ENCODE measurements around the gene FHIT.
"Not testable (repeated sequence)": the region's sequence is repeated elsewhere in the genome, so short reads cannot be mapped to it uniquely, and the experiment has no call there.

Gene FHIT

GRCh38 chr3:61087465-61087864, 163.8 kb downstream of the FHIT start:
- H3K27ac ChIP-seq (ENCODE audit: low read depth, low read length), result no peak overlapping the region
- no peaks in the 10 kb centered on the region for H3K27me3 ChIP-seq (ENCODE audit: control insufficient read depth, insufficient read depth, low read length)
- no peak overlapping the region for H3K9ac ChIP-seq (ENCODE audit: low read length)
- no peak overlapping the region for H3K4me3 ChIP-seq (ENCODE audit: low read length)
- no peaks in the 10 kb centered on the region for H3K36me3 ChIP-seq (ENCODE audit: control insufficient read depth, insufficient read depth, low read length)
- H3K4me1 ChIP-seq (ENCODE audit: control insufficient read depth, insufficient read depth, low read length), result no peaks in the 10 kb centered on the region

DNA sequence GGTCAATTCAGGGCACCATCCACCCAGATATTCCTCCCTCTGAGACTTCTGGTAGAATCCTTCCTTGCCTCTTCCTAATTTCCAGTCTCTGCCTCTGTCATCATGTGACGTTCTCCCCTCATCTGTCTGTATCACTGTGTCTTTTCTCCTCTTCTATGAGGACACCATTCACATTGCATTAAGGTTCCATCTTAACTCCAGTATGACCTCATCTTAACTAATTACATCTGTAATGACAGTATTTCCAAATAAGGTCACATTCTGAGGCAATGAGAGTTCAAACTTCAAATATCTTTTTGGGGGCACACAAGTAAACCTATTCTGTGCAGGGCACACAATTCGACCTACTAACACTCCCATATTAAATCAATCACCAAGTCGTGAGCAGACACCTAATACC, 169.7 kb downstream of the FHIT start:
- no peaks in the 10 kb centered on the region for H3K36me3 ChIP-seq (ENCODE audit: control insufficient read depth, insufficient read depth, low read length)
- no peak overlapping the region for H3K4me3 ChIP-seq (ENCODE audit: low read length)

GRCh38 chr3:61080737-61081445, 170.4 kb downstream of the FHIT start:
- Histone ChIP-seq H3K27me3 (ENCODE audit: control insufficient read depth, insufficient read depth, low read length) (no peaks in the 10 kb centered on the region), H3K27ac (ENCODE audit: low read depth, low read length) (no peak overlapping the region), H3K4me1 (ENCODE audit: control insufficient read depth, insufficient read depth, low read length) (no peaks in the 10 kb centered on the region), H3K36me3 (ENCODE audit: control insufficient read depth, insufficient read depth, low read length) (no peaks in the 10 kb centered on the region), H3K4me3 (ENCODE audit: low read length) (no peak overlapping the region), H3K9ac (ENCODE audit: low read length) (no peak overlapping the region)

More for the DNA sequence above, 169.7 kb downstream of the FHIT start:
- H3K27ac ChIP-seq (ENCODE audit: low read depth, low read length), result no peak overlapping the region
- no peak overlapping the region for H3K9ac ChIP-seq (ENCODE audit: low read length)
- no peaks in the 10 kb centered on the region for H3K4me1 ChIP-seq (ENCODE audit: control insufficient read depth, insufficient read depth, low read length)
- no peaks in the 10 kb centered on the region for H3K27me3 ChIP-seq (ENCODE audit: control insufficient read depth, insufficient read depth, low read length)

DNA sequence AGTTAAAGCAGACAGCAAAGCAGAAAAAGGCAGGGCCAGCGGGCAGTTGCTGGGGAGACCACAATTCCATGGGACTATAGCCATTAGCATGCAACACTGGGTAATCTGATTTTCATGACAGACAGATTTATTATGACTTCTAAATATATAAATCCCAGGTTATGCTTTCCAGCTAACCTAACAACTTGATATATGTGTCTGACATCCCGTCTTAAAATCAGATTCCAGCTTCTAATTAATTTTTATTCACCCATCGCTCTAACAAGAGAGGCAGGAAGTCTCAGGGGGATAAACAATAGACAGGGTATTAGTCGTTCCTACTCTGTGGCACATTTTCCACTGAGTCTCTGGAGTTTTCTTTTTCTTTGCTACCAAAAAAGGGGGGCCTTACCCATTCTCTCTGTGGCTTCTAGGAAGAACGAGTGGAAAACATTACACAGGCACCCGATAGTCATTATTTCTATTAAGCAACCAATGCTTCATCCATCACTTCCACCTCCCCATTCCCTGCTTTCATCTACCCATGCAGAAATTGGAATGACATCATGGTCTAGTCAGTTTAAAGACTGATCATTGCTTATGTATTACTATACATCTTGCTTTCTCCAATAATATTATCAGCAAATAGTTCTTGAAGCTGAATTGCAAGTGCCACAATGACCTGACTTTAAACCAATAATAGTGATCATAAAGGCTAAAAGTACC, 173.1 kb downstream of the FHIT start:
- H3K9ac ChIP-seq (ENCODE audit: low read length), result no peak overlapping the region
- no peak overlapping the region for H3K4me3 ChIP-seq (ENCODE audit: low read length)
- no peaks in the 10 kb centered on the region for H3K36me3 ChIP-seq (ENCODE audit: control insufficient read depth, insufficient read depth, low read length)
- H3K4me1 ChIP-seq (ENCODE audit: control insufficient read depth, insufficient read depth, low read length), result no peaks in the 10 kb centered on the region
- H3K27ac ChIP-seq (ENCODE audit: low read depth, low read length), result no peak overlapping the region
- no peaks in the 10 kb centered on the region for H3K27me3 ChIP-seq (ENCODE audit: control insufficient read depth, insufficient read depth, low read length)

DNA sequence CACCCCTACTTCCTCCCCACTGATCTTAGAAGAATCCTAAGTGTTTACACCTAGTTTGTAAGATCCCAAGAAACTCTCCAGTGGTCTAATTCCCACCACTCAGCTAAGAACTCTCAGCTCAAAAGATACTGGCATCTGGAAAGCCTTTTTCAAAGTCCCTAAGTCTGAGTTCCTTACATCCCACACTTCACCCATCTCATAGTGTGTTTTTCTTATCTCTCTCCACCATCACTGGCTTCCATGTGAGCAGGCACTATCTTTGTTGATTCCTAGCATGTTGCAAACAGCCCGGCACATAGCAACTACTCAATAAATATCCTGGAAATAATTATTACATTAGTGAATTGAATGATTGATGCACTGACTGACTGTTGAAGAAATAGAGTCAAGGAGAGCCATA, 173.7 kb downstream of the FHIT start:
- Histone ChIP-seq H3K9ac (ENCODE audit: low read length) (no peak overlapping the region), H3K4me3 (ENCODE audit: low read length) (no peak overlapping the region), H3K36me3 (ENCODE audit: control insufficient read depth, insufficient read depth, low read length) (no peaks in the 10 kb centered on the region), H3K4me1 (ENCODE audit: control insufficient read depth, insufficient read depth, low read length) (no peaks in the 10 kb centered on the region), H3K27ac (ENCODE audit: low read depth, low read length) (no peak overlapping the region), H3K27me3 (ENCODE audit: control insufficient read depth, insufficient read depth, low read length) (no peaks in the 10 kb centered on the region)

DNA sequence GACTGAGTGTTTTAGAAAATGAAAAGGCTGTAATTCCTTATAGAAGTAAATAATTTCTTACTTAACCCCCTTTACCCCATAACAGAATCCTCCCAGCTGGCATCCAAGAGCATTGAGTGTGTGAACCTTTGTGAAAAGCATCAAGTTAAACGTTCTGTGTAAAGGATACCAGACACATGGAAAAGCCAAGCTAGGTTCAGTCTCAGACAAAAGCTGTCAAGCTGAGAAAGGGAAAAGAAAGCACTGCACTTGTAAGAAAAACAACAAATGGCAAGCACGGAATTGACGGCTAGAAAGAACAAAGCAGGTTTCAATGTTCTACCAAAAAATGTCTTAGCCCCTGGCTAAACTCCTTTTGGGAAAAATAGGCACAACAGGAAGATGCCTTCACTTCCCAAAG, 176.5 kb downstream of the FHIT start:
- Histone ChIP-seq H3K9ac (ENCODE audit: low read length) (no peak overlapping the region), H3K27ac (ENCODE audit: low read depth, low read length) (no peak overlapping the region), H3K27me3 (ENCODE audit: control insufficient read depth, insufficient read depth, low read length) (no peaks in the 10 kb centered on the region), H3K4me1 (ENCODE audit: control insufficient read depth, insufficient read depth, low read length) (no peaks in the 10 kb centered on the region), H3K36me3 (ENCODE audit: control insufficient read depth, insufficient read depth, low read length) (no peaks in the 10 kb centered on the region), H3K4me3 (ENCODE audit: low read length) (no peak overlapping the region)

GRCh38 chr3:61073566-61074165, 177.6 kb downstream of the FHIT start:
- H3K36me3 ChIP-seq (ENCODE audit: control insufficient read depth, insufficient read depth, low read length), result no peaks in the 10 kb centered on the region
- H3K4me3 ChIP-seq (ENCODE audit: low read length), result no peak overlapping the region
- H3K4me1 ChIP-seq (ENCODE audit: control insufficient read depth, insufficient read depth, low read length), result no peaks in the 10 kb centered on the region
- H3K9ac ChIP-seq (ENCODE audit: low read length), result no peak overlapping the region
- no peaks in the 10 kb centered on the region for H3K27me3 ChIP-seq (ENCODE audit: control insufficient read depth, insufficient read depth, low read length)
- no peak overlapping the region for H3K27ac ChIP-seq (ENCODE audit: low read depth, low read length)

DNA sequence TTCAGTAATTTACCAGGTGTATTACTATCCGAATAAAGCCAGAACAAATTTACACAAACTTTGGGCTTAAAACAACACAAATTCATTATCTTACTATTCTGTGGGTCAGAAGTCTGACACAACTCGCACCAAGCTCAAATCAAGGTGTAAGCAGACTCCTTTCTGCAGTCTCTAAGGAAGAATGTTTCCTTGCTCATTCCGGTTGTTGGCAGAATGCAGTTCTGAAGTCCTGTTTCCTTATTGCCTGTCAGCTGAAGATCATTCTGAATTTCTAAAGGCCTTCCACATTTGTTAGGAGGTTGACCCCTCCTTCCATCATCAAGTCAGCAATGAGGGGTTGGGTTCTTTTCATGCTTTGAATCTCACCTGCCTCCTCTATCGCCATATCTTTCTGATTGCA, 183.2 kb downstream of the FHIT start:
- Histone ChIP-seq H3K27me3 (ENCODE audit: control insufficient read depth, insufficient read depth, low read length) (no peaks in the 10 kb centered on the region), H3K4me3 (ENCODE audit: low read length) (no peak overlapping the region), H3K36me3 (ENCODE audit: control insufficient read depth, insufficient read depth, low read length) (no peaks in the 10 kb centered on the region), H3K4me1 (ENCODE audit: control insufficient read depth, insufficient read depth, low read length) (no peaks in the 10 kb centered on the region), H3K27ac (ENCODE audit: low read depth, low read length) (no peak overlapping the region), H3K9ac (ENCODE audit: low read length) (no peak overlapping the region)

DNA sequence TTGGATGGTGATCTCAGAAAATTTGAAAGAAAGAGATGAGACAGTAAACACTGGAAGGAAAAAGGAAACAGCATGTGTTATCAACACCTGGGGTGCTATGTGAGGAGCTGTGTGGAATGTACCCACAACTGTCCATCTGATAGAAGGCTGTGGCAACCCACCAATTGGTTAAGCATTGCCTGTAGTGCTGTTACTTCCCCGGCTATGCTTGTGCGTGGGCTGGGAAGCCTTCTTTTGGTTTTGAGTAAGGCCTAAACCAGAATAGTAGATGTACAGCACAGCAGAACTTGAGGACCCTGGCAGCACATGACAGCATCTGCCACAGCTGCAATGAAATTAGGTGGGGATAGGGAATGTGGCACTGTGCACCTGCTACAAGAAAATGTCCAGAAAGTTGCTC, 184.5 kb downstream of the FHIT start:
- no peak overlapping the region for H3K27ac ChIP-seq (ENCODE audit: low read depth, low read length)

GRCh38 chr3:61066222-61066621, 185.0 kb downstream of the FHIT start:
- H3K36me3 ChIP-seq (ENCODE audit: control insufficient read depth, insufficient read depth, low read length), result not testable (repeated sequence)

More for the DNA sequence above, 184.5 kb downstream of the FHIT start:
- no peaks in the 10 kb centered on the region for H3K27me3 ChIP-seq (ENCODE audit: control insufficient read depth, insufficient read depth, low read length)
- H3K9ac ChIP-seq (ENCODE audit: low read length), result no peak overlapping the region
- H3K4me1 ChIP-seq (ENCODE audit: control insufficient read depth, insufficient read depth, low read length), result no peaks in the 10 kb centered on the region
- H3K36me3 ChIP-seq (ENCODE audit: control insufficient read depth, insufficient read depth, low read length), result no peaks in the 10 kb centered on the region
- no peak overlapping the region for H3K4me3 ChIP-seq (ENCODE audit: low read length)

GRCh38 chr3:61065451-61066011, 185.7 kb downstream of the FHIT start:
- H3K27ac ChIP-seq (ENCODE audit: low read depth, low read length), result no peak overlapping the region
- H3K4me3 ChIP-seq (ENCODE audit: low read length), result no peak overlapping the region
- H3K36me3 ChIP-seq (ENCODE audit: control insufficient read depth, insufficient read depth, low read length), result no peaks in the 10 kb centered on the region
- H3K9ac ChIP-seq (ENCODE audit: low read length), result no peak overlapping the region
- H3K27me3 ChIP-seq (ENCODE audit: control insufficient read depth, insufficient read depth, low read length), result no peaks in the 10 kb centered on the region
- no peaks in the 10 kb centered on the region for H3K4me1 ChIP-seq (ENCODE audit: control insufficient read depth, insufficient read depth, low read length)

More at GRCh38 chr3:61066222-61066621, 185.0 kb downstream of the FHIT start:
- H3K9ac ChIP-seq (ENCODE audit: low read length); H3K4me3 ChIP-seq (ENCODE audit: low read length); H3K27ac ChIP-seq (ENCODE audit: low read depth, low read length); H3K27me3 ChIP-seq (ENCODE audit: control insufficient read depth, insufficient read depth, low read length); H3K4me1 ChIP-seq (ENCODE audit: control insufficient read depth, insufficient read depth, low read length): not testable (repeated sequence)

- no peaks in the 10 kb centered on the region for H3K4me1 ChIP-seq (ENCODE audit: control insufficient read depth, insufficient read depth, low read length)
Measured at GRCh38 chr3:61061092-61061723, 190.0 kb downstream of the FHIT start.

More at GRCh38 chr3:61061092-61061723, 190.0 kb downstream of the FHIT start:
- Histone ChIP-seq H3K27ac (ENCODE audit: low read depth, low read length) (no peak overlapping the region), H3K4me3 (ENCODE audit: low read length) (no peak overlapping the region), H3K27me3 (ENCODE audit: control insufficient read depth, insufficient read depth, low read length) (no peaks in the 10 kb centered on the region), H3K36me3 (ENCODE audit: control insufficient read depth, insufficient read depth, low read length) (no peaks in the 10 kb centered on the region), H3K9ac (ENCODE audit: low read length) (no peak overlapping the region)

Measured in rectal smooth muscle tissue (tissue), 1 donor.